Testis (tissue), 2 donors: Measurements from ENCODE around the gene PSMD9.
"Not testable (repeated sequence)": the region's sequence is repeated elsewhere in the genome, so short reads cannot be mapped to it uniquely, and the experiment has no call there.

ENCODE experiments used
- POLR2A ChIP-seq: fragments of 450-650 bp; IDR thresholded peaks from one replicate; pipeline ENCODE4 v1.6.1; 2017; ENCODE audit warnings: antibody characterized with exemption, mild to moderate bottlenecking, moderate library complexity
- TF ChIP-seq, protein P1 (sequence below), 3 experiments: fragments of 450-650 bp in 2 of 3; fragments of 200-600 bp in 1 of 3; sonication (generic) in 1 of 3; IDR thresholded peaks; one replicate each; pipeline ENCODE4 v1.5.1; 2016 to 2019; ENCODE audit warnings: antibody characterized with exemption in 3 of 3, mild to moderate bottlenecking in 2 of 3, moderate library complexity in 1 of 3

DNA sequence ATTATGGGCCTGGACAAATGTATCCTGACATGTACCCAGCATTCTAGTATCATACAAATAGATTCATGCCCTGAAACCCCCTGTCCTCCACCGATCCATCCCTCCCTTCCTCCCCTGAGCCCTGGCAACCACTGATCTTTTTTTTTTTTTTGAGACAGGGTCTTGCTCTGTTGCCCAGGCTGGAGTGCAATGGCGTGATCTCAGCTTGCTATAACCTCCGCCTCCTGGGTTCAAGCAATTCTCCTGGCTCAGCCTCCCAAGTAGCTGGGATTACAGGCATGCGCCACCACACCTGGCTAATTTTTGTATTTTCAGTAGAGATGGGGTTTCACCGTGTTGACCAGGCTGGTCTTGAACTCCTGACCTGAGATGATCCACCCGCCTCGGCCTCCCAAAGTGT, 41.0 kb downstream of the PSMD9 start:
- TF ChIP-seq, protein P1, sequence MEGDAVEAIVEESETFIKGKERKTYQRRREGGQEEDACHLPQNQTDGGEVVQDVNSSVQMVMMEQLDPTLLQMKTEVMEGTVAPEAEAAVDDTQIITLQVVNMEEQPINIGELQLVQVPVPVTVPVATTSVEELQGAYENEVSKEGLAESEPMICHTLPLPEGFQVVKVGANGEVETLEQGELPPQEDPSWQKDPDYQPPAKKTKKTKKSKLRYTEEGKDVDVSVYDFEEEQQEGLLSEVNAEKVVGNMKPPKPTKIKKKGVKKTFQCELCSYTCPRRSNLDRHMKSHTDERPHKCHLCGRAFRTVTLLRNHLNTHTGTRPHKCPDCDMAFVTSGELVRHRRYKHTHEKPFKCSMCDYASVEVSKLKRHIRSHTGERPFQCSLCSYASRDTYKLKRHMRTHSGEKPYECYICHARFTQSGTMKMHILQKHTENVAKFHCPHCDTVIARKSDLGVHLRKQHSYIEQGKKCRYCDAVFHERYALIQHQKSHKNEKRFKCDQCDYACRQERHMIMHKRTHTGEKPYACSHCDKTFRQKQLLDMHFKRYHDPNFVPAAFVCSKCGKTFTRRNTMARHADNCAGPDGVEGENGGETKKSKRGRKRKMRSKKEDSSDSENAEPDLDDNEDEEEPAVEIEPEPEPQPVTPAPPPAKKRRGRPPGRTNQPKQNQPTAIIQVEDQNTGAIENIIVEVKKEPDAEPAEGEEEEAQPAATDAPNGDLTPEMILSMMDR (IDR thresholded peaks at IDR 0.05), result not testable (repeated sequence)
- TF ChIP-seq POLR2A, result not testable (repeated sequence)
